Kidney epithelial cell (primary cell): Measurements from ENCODE around the gene FAM114A1. TPM values are rescaled to one million over a fixed set of nuclear protein-coding genes. Genes with fewer than 3 reads are reported as not detected.

Experiments used
- DNase-seq: peaks from one replicate; pipeline ENCODE4 v3.0.0-alpha.2; 2010; ENCODE audit warnings: low read depth
- H3K27me3 ChIP-seq: 2 replicates; pipeline ENCODE4 v1.6.0; 2011; ENCODE audit warnings: low read length; ENCODE audit not compliant: control insufficient read depth, insufficient read depth
- H3K36me3 ChIP-seq: 2 replicates; pipeline ENCODE4 v1.5.1; 2011; ENCODE audit warnings: low read length; ENCODE audit not compliant: control insufficient read depth, insufficient read depth
- H3K4me3 ChIP-seq: 2 replicates; pipeline ENCODE4 v1.5.1; 2011; ENCODE audit warnings: low read depth, mild to moderate bottlenecking, control low read depth, low read length
- CTCF ChIP-seq: IDR thresholded peaks from 2 replicates; pipeline ENCODE4 v1.5.1; 2011; ENCODE audit warnings: mild to moderate bottlenecking, moderate library complexity, low read length, control low read depth, inconsistent platforms; ENCODE audit not compliant: insufficient read depth, poor library complexity, severe bottlenecking
- total RNA-seq: library from RNA; depleted of rRNA; stranded (reverse); fragments of >200 nt; gene quantifications from 2 replicates; pipeline ENCODE4 v1.2.3, GENCODE V29; 2015

The FAM114A1 gene
- total RNA-seq, 1 donor from 2014 or later = 53.9 TPM

GRCh38 chr4:38832624-38833528, 34.7 kb upstream of the FAM114A1 start:
- no peaks in the 10 kb centered on the region for H3K36me3 ChIP-seq
- no peak for DNase-seq
- no peak for TF ChIP-seq CTCF
- no peaks in the 10 kb centered on the region for H3K27me3 ChIP-seq
- H3K4me3 ChIP-seq = no peak overlapping the region

GRCh38 chr4:38834570-38834969, 33.0 kb upstream of the FAM114A1 start:
- TF ChIP-seq CTCF = no peak
- H3K27me3 ChIP-seq = no peaks in the 10 kb centered on the region
- H3K4me3 ChIP-seq = no peak overlapping the region
- no peak for DNase-seq
- no peaks in the 10 kb centered on the region for H3K36me3 ChIP-seq

GRCh38 chr4:38837334-38837733, 30.3 kb upstream of the FAM114A1 start:
- no peaks in the 10 kb centered on the region for H3K27me3 ChIP-seq
- H3K4me3 ChIP-seq = no peak overlapping the region
- no peaks in the 10 kb centered on the region for H3K36me3 ChIP-seq
- no peak for TF ChIP-seq CTCF
- no peak for DNase-seq

GRCh38 chr4:38837849-38838248, 29.8 kb upstream of the FAM114A1 start:
- no peak for DNase-seq
- no peak for TF ChIP-seq CTCF
- no peak overlapping the region for H3K4me3 ChIP-seq

GRCh38 chr4:38842994-38843393, 24.6 kb upstream of the FAM114A1 start:
- TF ChIP-seq CTCF = no peak
- Histone ChIP-seq H3K27me3 (no peaks in the 10 kb centered on the region), H3K4me3 (no peak overlapping the region), H3K36me3 (no peaks in the 10 kb centered on the region)
- DNase-seq = no peak

More at GRCh38 chr4:38837849-38838248, 29.8 kb upstream of the FAM114A1 start:
- Histone ChIP-seq H3K36me3 (no peaks in the 10 kb centered on the region), H3K27me3 (no peaks in the 10 kb centered on the region)
